GM19452 (cell line): ENCODE data around the gene PHACTR1.

Experiments
- ATAC-seq: cut with Tn5 transposase; IDR thresholded peaks from one replicate; pipeline ENCODE4 v1.9.1; 2021; ENCODE audit not compliant: unreplicated experiment

PHACTR1 gene

DNA sequence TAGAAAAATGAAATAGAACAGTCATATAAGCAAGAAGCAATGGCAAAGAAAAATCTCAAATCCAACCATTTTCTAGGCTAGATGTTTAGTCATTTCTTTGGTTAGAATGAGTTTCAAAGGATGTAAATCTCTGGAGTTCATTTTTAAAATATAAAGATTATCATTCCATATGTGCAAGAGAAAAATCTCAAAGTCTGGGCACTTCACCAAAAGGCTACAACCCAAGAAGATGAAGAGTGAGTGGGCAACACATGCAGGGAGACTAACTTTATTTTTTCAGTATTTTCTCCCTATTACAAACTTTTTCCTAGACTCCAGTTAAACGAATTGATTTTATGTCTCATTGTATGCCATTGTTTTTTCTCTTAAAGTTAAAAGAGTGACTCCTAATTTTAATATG lies 83.6 kb downstream of the PHACTR1 start:
- ATAC-seq: no peak

GRCh38 chr6:12801141-12801540 lies 84.6 kb downstream of the PHACTR1 start:
- no peak for ATAC-seq

DNA sequence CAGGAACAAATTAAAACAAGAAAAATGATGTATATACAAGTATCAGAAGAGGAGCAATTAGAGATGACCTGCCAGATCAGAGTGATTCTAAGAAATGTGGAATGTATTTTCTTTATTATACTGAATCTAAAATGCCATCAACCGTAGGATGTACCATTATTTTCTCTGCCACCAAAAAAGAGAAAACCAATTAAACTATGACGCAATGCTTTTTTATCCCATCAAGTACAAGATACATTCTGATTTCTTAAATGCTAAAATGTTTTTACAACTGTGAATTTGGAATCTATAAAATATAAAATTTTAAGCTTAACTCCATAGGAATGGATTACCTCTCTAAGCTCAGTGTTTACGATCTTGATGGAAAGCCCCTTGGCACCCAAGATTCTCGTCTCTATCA lies 85.9 kb downstream of the PHACTR1 start:
- ATAC-seq: no peak

- no peak for ATAC-seq
Measured at GRCh38 chr6:12803486-12803885, 86.9 kb downstream of the PHACTR1 start.

GRCh38 chr6:12804952-12805645 lies 88.5 kb downstream of the PHACTR1 start:
- no peak for ATAC-seq

DNA sequence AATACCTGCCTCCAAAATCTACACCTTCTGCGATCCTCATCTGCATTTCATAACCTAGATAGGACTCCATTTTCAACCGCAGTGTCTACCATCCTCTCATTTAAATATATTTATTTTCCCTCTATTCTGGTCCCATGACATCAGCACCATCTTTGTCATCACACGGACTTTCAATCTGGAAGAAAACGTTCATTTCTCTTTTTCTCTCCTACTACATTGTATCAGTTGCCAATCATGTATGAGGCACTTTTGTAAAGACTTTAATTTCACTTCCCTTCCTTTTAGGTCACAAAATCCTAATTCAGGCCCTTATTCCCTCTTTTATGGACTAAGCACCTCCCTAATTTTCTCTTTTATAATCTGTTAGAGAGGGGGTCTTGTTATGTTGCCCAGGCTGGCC lies 89.6 kb downstream of the PHACTR1 start:
- no peak for ATAC-seq

- ATAC-seq: no peak
Measured at GRCh38 chr6:12806796-12807195, 90.2 kb downstream of the PHACTR1 start.

DNA sequence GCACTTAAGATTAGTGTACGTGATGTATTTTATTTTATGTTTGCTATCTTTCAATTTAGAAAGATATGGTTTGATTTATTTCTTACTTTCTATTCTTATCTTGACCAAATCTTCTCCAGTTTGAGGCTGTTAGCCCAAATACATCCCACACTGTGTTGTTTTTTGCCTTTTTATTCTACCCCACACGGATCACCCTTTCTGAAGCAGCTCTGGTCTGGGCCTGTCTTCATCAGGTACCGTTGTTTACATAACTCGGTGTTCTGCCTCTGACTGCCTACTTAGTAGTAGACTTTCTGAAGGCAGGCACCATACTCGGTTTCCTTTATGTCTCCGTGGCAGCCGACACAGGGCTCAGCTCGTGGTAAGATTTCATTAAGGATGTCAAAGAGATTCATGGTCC lies 95.0 kb downstream of the PHACTR1 start:
- ATAC-seq: no peak

DNA sequence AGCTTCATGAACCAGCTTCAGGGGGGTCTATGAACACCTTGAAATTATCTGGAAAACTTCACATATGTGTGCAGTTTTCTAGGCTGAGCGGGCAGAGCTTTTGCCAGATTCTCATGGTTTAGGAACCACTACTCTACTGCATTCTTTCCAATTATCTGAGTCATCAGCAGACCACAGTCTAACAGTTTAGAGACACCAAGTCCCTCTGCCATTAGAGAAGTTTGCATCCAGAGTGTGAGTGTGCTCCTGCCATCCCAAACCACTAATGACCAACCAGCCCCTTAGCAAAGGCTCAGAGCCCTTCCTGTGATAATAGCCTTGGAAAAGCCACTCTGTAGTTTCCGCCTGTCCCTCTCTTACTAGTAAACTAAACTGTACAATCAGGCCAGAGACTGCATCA lies 96.8 kb downstream of the PHACTR1 start:
- no peak for ATAC-seq

DNA sequence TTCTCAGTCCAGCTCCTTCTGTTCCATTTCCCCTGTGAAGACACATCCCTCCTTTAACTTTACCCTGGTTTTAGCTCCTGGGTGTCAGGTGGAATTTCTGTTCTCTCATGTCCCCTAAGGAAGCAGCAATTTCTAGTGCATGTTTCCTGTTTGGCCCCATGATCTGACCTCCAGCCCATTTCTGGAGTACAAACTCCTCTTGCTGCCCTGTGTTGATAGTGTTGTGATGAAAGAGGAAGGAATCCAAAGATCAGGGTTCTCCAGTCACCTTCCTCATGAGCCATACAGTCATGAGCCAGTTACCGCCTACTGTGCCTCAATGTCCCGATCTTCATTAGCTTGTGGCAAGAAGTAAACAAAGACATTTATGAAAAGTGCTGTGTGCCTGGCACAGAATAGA lies 97.4 kb downstream of the PHACTR1 start:
- no peak for ATAC-seq

GRCh38 chr6:12815089-12815488 lies 98.5 kb downstream of the PHACTR1 start:
- no peak for ATAC-seq

GRCh38 chr6:12815884-12816600 lies 99.5 kb downstream of the PHACTR1 start:
- ATAC-seq: no peak

DNA sequence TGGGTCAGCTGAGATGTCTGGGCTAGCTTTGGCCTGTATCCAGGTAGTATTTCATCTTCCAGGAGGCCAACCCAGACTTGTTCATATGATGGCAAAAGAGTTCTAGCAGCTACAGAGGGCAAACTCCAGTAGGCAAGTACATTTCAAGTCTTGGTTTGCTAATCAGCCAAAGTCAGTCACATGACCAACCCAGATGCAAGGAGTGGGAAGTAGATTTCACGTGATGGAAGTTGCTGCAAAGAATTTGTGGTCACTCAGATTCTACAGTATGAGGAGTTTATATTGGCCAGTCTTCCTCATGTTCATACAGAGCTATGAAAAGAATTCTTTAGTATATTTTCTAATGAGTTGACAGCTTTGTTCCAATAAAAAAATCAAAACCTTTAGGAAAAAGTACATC lies 101.8 kb downstream of the PHACTR1 start:
- no peak for ATAC-seq

- ATAC-seq: no peak
Measured at GRCh38 chr6:12823847-12824246, 107.3 kb downstream of the PHACTR1 start.

- ATAC-seq: no peak
Measured at GRCh38 chr6:12826584-12826983, 110.0 kb downstream of the PHACTR1 start.

- no peak for ATAC-seq
Measured at GRCh38 chr6:12827921-12828320, 111.4 kb downstream of the PHACTR1 start.

DNA sequence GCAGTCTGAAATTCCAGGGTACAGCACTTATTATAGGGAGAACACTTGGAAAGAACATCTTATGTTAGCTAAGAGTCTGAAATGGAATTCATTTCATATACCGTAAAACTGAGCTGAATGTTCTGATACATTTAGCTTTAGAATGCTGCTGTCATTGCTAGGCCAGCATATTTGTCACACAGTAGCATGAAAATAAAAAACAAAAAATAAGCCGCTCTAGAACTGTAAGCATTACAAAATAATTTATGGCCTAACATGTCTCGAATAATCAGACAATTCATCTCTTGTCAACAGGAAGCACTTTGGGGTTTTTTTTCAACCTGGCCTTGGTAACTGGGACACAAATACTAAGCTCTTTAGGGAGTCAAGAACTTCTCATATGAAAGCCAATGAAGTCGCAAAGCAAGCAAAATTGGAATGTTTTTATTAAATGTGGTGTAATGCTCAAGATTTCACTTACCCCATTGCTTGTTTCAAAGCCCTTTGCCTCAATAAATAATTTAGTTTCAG lies 115.7 kb downstream of the PHACTR1 start:
- no peak for ATAC-seq

DNA sequence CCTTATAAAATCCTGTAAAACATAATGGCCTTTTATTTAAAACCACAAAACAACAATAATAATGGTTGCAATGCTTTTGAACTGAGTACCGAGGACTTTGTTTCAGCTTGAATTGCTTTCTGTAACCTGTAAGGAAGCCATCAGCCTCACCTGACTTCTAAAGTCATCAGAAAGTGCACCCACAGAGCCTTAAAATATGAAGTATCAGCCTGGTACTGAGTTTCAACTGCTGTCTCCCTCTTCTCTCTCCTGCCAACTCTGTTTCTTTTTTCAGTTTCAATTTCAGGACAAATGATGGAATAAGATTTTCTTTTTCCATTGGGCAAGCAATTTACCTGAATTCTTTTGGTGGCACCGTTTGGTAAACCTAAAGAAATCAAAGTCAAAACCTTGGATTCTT lies 119.4 kb downstream of the PHACTR1 start:
- no peak for ATAC-seq

- ATAC-seq: no peak
Measured at GRCh38 chr6:12841619-12842018, 125.1 kb downstream of the PHACTR1 start.

DNA sequence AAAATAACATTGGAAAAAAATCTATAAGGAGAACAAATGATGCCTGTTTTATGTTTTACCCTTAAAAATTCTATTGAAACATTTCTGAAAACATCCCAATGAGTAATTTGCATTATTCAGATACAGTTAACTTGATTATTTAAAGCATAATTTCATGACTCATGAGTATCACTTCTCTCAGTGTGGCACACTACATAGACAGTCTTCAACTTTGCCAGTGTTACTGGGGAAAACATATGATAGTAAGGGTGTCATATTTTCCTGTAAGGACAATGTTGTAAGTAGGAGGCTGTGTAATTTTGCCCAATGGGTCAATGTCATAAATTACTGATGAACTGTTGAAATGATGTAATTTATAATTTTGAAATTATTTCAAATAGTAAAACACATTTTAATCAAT lies 125.5 kb downstream of the PHACTR1 start:
- ATAC-seq: no peak

- ATAC-seq: no peak
Measured at GRCh38 chr6:12842658-12843057, 126.1 kb downstream of the PHACTR1 start.
